Measurements from ENCODE around the gene HEATR1.
A peak's percentile ranks its signal among the peaks of the same experiment; 100 is the strongest.

HEATR1 gene

GRCh38 chr1:236540813-236541465 lies 63.4 kb downstream of the HEATR1 start:
- DNase-seq = no peak

DNA sequence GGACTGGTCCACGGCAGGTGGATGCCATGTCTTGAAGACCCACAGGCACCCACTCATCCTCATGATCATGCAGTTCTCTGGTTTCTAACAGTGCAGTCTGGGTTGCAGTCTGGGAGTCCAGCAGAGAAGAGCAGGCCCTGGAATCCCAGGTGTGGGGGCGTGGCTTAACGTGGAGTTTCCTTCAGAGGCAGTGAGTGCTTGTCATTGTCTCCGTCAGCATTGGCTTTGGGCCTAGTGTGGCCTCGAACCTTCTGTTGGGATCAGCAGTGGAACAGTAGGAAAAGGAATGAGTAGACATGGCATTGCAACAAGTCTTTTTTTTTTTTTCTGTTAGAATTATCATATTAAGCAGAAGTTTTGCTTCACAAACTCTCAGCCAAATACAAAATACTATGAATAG lies 67.8 kb downstream of the HEATR1 start:
- no peak for DNase-seq

- DNase-seq = no peak
Measured at GRCh38 chr1:236535662-236536161, 68.6 kb downstream of the HEATR1 start.

- DNase-seq = no peak
Measured at GRCh38 chr1:236535190-236535589, 69.1 kb downstream of the HEATR1 start.

DNA sequence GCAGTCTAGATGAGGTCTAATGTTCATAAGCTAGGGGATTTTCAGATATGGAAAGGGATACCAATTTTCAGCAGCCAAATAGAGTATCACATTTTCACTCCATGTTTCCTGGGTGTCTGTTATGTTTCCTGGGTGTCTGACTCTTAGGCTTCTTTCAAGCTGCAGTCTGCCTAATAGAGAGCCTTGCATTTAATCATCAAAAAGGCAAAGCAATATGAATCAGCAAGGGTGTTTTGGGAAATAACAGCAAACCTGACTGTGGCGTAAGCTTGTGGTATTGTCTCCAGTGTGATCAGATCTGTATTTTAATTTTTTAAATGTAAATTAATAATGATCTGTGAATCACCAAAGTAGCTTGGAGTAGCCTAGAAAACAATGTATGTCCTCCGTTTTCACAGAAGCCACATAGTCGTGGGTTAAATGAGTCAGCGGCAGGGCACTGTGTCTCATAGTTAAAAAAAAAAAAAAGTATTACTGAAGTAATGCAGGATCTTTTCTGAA lies 70.1 kb downstream of the HEATR1 start:
- DNase-seq = peak; percentile 12

GRCh38 chr1:236532850-236533249 lies 71.5 kb downstream of the HEATR1 start:
- DNase-seq = no peak

GRCh38 chr1:236530959-236531358 lies 73.4 kb downstream of the HEATR1 start:
- DNase-seq = no peak

DNA sequence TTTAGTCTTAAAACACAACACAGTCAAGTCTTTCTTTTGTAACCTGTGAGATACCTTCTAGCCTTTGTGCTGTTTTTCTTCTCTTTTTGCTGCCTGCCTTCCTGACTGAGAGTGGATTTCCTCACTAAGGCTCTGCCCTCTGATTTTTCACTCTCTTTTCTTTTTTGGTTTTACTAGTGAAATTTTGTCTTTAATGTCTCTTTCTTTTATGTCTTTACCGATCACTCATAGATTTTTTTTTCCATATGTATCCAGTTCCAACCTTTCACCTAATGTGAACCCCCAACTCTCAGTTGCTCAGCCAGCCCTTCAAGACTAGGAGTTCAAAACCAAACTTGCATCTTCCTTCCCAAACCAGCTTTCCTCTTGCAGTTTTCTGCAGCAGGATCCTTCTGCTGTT lies 74.0 kb downstream of the HEATR1 start:
- no peak for DNase-seq

DNA sequence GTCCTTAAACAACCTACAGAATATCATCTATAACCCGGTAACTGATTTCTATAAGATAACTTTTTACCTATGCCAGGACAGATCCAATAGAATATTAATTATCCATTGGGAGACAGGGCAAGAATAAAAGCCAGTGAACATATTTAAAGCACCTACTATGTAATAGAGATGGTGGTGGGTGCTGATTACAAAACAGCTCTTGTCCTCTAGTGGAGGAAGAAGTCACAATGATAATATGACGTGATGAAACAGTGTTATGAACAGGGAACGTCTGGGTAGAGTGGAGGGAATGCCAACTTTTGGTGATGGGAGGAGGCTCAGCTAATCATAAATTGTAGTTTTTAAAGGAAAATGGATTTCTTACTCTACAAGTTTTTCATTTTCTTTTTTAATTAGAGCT lies 78.2 kb downstream of the HEATR1 start:
- no peak for DNase-seq

DNA sequence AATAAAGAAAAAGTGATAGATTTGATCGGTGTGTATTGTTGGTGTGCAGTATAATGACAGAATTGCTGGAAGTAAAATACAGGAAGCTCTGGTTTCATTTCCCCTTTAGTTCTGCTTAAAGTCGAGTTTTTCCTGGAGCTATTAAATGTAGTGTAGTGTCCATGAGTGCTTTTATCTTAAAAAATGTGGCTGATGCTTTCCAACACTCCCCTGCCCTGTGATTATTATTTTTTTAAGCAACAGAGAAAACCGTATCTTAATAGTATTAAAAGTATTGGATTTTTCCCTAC lies 79.5 kb downstream of the HEATR1 start:
- no peak for DNase-seq

DNA sequence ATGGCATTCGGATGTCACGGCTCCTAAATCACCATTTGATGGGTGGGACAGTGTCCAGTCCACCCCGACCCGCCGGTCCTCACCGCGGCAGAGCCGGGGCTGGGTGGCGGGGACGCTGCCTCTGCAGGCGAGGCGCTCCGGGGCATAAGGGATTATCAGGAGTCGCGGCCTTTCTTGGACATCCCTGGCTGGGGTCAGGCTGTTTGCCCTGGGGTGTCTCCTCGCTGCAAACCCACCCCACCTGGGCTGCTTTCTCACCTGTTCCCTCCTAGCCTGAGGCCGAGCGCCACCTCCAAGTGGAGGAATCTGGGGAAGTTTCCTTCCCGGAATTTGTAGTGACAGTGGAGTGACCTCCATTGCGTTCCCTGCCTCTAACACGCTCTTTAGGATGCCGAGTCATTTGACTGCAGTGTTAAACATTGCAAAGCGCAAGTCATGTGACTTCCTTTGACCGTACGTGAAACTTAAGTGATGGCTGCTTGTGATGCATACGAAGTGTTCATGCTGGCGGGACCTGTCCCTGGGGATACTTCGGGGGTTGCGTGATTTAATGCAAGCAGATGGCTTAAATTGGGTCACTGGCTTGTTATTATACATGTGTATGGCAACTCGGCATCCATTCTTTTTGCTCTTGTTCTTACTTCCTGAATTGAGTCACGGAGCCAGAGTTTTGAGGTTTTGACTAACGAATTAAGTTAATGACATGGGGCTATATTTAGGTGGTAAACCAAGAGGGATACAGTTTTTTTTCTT lies 80.0 kb downstream of the HEATR1 start:
- peak; percentile 34 for DNase-seq

DNA sequence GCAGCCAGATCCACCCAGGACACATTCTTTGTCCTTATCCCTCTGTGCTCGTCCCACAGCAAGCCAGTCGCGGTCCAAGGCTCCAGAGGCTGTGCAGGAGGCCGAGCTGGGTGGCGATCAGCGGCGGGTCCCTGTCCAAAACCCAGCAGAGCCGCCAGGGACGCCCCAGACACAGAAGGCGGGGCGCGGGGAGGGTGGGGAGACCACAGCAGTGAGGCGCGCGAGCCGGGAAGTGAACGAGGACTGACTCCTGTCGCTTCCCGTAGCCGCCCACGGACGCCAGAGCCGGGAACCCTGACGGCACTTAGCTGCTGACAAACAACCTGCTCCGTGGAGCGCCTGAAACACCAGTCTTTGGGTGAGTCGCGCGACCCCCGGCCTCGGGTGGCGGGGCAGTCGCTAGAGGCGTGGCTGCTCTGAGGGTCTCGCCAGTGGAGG lies 80.6 kb downstream of the HEATR1 start, which contains the start of gene LGALS8:
Gene LGALS8 (plus strand): TSS at position 279 of the 438 bp plus-strand sequence. CDS start 2,089 bp downstream, outside the sequence.
- peak; percentile 82 for DNase-seq

- DNase-seq = no peak
Measured at GRCh38 chr1:236522937-236523703, 81.2 kb downstream of the HEATR1 start.

GRCh38 chr1:236520445-236521005 lies 83.8 kb downstream of the HEATR1 start:
- DNase-seq = no peak

DNA sequence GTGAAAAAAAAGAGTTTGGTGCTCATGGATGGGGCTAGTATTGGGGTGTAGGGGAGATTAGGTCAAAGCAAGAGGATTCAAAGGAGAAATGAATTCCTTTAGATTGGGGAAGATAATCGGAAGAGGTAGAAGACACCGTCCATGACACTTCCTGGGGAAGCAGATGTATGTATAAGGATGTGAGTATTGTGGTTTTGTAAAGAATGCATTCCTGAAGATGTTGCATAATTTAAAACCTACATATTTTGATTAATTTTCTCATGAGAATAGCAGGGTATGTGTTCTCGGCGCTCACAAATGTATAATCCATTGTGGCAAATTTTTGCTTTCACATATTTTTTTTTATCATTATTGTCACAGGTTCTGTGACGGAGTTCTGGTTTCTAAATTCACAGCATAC lies 86.0 kb downstream of the HEATR1 start:
- no peak for DNase-seq

DNA sequence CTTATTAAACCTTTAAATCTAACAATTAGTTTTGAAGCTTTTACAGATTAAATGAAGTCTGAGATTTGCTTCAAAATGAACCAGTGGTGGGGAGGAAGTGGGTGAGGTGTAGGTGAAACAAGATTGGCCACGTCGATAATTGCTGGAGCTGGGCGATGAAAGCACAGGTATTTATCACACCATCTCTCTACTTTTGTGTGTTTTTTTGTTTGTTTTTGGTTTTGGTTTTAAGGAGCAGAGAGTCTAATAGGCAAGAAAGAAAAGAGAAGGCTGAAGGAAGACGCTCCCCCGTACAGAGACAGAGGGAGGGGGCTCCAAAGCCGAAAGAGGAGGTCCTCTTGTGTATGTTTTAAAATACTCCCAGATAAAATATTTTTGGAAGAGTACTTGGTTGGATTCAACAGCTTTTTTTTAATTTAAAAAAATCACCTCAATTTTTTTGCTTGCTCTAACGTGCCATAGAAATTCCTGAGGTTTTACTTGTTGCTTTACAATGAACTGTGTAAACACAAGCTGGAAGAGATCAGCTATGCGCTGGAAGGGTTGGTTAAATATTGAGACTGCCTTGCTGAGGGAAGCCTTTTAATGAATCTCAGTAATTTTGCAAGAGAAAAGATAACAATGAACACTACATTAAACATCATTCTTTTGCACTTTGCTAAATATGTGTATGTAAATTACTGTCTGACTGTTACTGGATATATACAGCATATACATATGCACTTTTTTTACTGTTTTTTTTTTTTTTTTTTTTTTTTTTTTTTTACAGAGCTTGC lies 87.2 kb downstream of the HEATR1 start:
- DNase-seq = no peak

- DNase-seq = no peak
Measured at GRCh38 chr1:236515443-236515958, 88.8 kb downstream of the HEATR1 start.

DNA sequence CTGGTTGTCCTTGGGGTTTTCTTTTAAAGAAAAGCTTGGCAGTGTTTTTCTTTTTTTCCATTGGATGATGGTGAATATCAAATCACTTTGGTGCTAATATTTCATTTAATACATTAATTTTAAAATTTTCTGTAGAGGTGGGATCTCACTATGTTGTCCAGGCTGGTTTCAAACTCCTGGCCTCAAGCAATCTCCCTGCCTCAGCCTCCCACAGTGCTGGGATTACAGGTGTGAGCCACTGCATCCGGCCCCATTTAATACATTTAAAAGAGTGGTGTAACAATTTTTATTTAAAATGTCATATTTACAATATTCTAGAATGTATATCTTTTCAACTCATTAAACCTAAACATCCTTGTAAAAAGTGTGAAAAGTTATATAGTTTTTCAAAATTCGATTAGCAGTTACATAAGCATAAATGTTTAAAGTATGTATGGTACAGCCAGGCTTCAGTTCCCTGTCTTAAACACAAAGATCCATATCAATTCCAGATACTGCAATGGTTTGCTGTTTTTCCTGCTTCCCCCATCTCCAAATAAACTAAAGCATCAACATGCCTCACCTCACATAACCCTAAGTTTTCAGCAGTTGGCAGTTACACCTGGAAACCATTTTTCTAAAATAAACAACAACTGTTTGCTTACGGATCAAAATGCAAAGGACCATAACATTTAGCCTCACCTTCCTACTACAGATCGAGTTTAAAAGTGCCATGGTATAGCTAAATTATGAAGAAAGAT lies 89.4 kb downstream of the HEATR1 start:
- no peak for DNase-seq

DNA sequence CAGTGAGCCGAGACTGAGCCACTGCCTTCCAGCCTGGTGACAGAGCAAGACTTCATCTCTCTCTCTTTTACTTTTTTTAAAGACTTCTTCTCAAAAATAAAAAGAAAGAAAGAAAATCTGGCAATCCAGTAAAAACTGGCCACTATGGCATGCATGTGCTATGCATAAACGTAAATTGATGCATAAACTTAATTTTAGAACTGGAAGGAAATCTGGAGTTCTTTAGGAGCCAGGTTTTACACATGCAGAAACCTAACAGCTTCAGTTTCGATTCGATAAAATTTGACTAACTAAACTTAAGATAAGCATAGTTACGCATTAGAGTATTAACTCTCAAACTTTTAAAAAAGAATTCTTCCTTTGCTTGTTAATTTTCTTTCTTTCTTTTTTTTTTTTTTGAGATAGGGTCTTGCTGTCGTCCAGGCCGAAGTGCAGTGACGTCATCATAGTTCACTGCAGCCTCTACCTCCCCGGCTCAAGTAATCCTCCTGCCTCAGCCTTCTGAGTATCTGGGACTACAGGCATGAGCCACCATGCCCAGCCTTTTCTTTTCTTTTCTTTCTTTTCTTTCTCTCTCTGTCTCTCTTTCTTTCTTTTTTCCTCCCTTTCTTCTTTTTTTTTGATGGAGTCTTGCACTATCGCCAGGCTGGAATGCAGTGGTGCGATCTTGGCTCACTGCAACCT lies 92.4 kb downstream of the HEATR1 start:
- no peak for DNase-seq

GRCh38 chr1:236509647-236510401 lies 94.5 kb downstream of the HEATR1 start:
- no peak for DNase-seq

Data from activated CD4-positive, alpha-beta T cell treated with anti-CD3 and anti-CD28 coated beads, Interleukin-2, amount 50 U/mL, for 1 hour (primary cell).